ENCODE data around the gene MACROD2.

The MACROD2 gene

DNA sequence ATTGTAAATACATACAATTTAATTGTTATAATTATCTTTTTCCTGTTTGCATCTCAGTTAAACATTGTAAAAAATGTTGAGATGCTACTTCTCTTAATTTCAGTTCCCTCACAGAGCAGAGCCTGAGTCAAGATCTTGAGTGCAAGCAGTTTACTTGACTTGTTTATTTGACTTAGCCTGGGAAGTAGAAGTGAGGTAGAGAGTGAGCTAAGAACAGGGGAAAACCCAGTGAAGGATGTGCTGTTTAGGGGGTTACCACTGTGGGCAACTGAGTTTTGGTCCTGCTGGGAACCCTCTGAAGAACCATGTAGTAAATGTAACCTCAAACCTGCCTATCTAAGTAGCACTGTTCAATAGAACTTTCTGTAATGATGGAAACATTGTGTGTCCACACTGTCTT, 837.3 kb downstream of the MACROD2 start:
- H2AFZ ChIP-seq (ENCODE audit: low read depth, low read length): no peak overlapping the region
- no peaks in the 10 kb centered on the region for H3K36me3 ChIP-seq (ENCODE audit: insufficient read depth, low read length)
- H3K9me3 ChIP-seq (ENCODE audit: low read length): no peaks in the 10 kb centered on the region
- H3K4me1 ChIP-seq (ENCODE audit: insufficient read depth, low read length): no peaks in the 10 kb centered on the region
- H3K4me3 ChIP-seq (ENCODE audit: low read length): no peak overlapping the region
- no peaks in the 10 kb centered on the region for H3K27me3 ChIP-seq (ENCODE audit: insufficient read depth, low read length)

- H3K36me3 ChIP-seq (ENCODE audit: insufficient read depth, low read length): no peaks in the 10 kb centered on the region
- H3K4me1 ChIP-seq (ENCODE audit: insufficient read depth, low read length): no peaks in the 10 kb centered on the region
- H3K9me3 ChIP-seq (ENCODE audit: low read length): no peaks in the 10 kb centered on the region
- H2AFZ ChIP-seq (ENCODE audit: low read depth, low read length): no peak overlapping the region
- no peak overlapping the region for H3K4me3 ChIP-seq (ENCODE audit: low read length)
- no peaks in the 10 kb centered on the region for H3K27me3 ChIP-seq (ENCODE audit: insufficient read depth, low read length)
Observed at GRCh38 chr20:14838663-14839628, 843.6 kb downstream of the MACROD2 start.

GRCh38 chr20:14845199-14846160, 850.2 kb downstream of the MACROD2 start:
- Histone ChIP-seq H3K27me3 (ENCODE audit: insufficient read depth, low read length) (no peaks in the 10 kb centered on the region), H3K4me3 (ENCODE audit: low read length) (no peak overlapping the region), H3K36me3 (ENCODE audit: insufficient read depth, low read length) (no peaks in the 10 kb centered on the region), H3K9me3 (ENCODE audit: low read length) (no peaks in the 10 kb centered on the region), H3K4me1 (ENCODE audit: insufficient read depth, low read length) (peaks cover 13% of the 10 kb centered on the region), H2AFZ (ENCODE audit: low read depth, low read length) (no peak overlapping the region)

GRCh38 chr20:14848806-14849205, 853.5 kb downstream of the MACROD2 start:
- Histone ChIP-seq H3K4me1 (ENCODE audit: insufficient read depth, low read length) (peaks cover 13% of the 10 kb centered on the region), H2AFZ (ENCODE audit: low read depth, low read length) (no peak overlapping the region), H3K36me3 (ENCODE audit: insufficient read depth, low read length) (no peaks in the 10 kb centered on the region), H3K27me3 (ENCODE audit: insufficient read depth, low read length) (no peaks in the 10 kb centered on the region), H3K9me3 (ENCODE audit: low read length) (no peaks in the 10 kb centered on the region), H3K4me3 (ENCODE audit: low read length) (no peak overlapping the region)

- no peak overlapping the region for H2AFZ ChIP-seq (ENCODE audit: low read depth, low read length)
- no peak overlapping the region for H3K4me3 ChIP-seq (ENCODE audit: low read length)
- no peaks in the 10 kb centered on the region for H3K27me3 ChIP-seq (ENCODE audit: insufficient read depth, low read length)
- H3K9me3 ChIP-seq (ENCODE audit: low read length): no peaks in the 10 kb centered on the region
- H3K36me3 ChIP-seq (ENCODE audit: insufficient read depth, low read length): no peaks in the 10 kb centered on the region
- H3K4me1 ChIP-seq (ENCODE audit: insufficient read depth, low read length): peaks cover 4% of the 10 kb centered on the region
Observed at GRCh38 chr20:14853079-14853478, 857.8 kb downstream of the MACROD2 start.

- H3K4me1 ChIP-seq (ENCODE audit: insufficient read depth, low read length): peaks cover 4% of the 10 kb centered on the region
- no peaks in the 10 kb centered on the region for H3K9me3 ChIP-seq (ENCODE audit: low read length)
- H3K27me3 ChIP-seq (ENCODE audit: insufficient read depth, low read length): no peaks in the 10 kb centered on the region
- no peak overlapping the region for H2AFZ ChIP-seq (ENCODE audit: low read depth, low read length)
- no peaks in the 10 kb centered on the region for H3K36me3 ChIP-seq (ENCODE audit: insufficient read depth, low read length)
- H3K4me3 ChIP-seq (ENCODE audit: low read length): no peak overlapping the region
Observed at GRCh38 chr20:14855171-14855570, 859.9 kb downstream of the MACROD2 start.

DNA sequence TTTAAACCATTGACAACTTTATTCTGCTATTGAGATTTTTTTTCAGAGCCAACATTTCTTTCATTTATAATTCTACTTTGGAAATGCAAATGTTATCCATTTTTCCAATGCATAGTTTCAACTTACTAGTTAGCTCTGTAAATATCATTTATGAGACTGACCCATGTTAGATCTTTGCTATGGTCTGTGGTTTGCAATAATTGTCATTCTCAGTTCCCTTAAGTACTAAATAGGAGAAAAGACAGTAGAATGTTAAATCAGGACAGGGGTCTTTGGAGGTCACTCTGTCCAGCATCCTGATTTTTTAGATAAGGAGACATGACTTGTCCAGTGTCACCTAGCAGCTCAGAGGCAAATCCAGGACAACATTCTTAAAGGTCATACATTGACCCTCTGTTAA, 864.3 kb downstream of the MACROD2 start:
- no peak overlapping the region for H3K4me3 ChIP-seq (ENCODE audit: low read length)
- no peaks in the 10 kb centered on the region for H3K9me3 ChIP-seq (ENCODE audit: low read length)
- peaks cover 10% of the 10 kb centered on the region for H3K4me1 ChIP-seq (ENCODE audit: insufficient read depth, low read length)
- no peak overlapping the region for H2AFZ ChIP-seq (ENCODE audit: low read depth, low read length)
- H3K27me3 ChIP-seq (ENCODE audit: insufficient read depth, low read length): no peaks in the 10 kb centered on the region
- H3K36me3 ChIP-seq (ENCODE audit: insufficient read depth, low read length): no peaks in the 10 kb centered on the region

DNA sequence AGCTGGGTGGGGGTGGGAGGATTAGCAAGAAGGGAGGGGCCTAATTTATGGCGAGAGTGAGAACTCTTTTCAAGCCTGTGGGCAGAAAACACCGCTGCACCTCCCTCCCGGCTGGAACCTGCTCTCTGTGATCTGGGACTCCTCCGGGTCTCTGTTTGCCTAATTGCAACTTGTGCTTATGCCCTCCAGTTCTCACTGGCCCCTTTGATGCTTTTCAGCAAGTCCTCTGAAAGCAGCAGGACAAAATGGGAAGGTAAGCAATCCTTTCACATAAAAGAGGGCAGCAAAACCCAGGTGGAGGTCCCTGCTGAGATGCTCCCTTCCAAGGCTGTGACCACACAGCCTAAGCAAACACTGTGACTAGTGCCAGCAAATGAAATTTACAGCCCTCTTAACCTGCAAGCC, 865.1 kb downstream of the MACROD2 start:
- Histone ChIP-seq H3K36me3 (ENCODE audit: insufficient read depth, low read length) (no peaks in the 10 kb centered on the region), H3K27me3 (ENCODE audit: insufficient read depth, low read length) (no peaks in the 10 kb centered on the region), H3K4me3 (ENCODE audit: low read length) (peak overlapping the region; percentile 15), H3K4me1 (ENCODE audit: insufficient read depth, low read length) (peaks cover 10% of the 10 kb centered on the region), H3K9me3 (ENCODE audit: low read length) (no peaks in the 10 kb centered on the region), H2AFZ (ENCODE audit: low read depth, low read length) (peak overlapping the region; percentile 34)

- H3K27me3 ChIP-seq (ENCODE audit: insufficient read depth, low read length): no peaks in the 10 kb centered on the region
- H3K9me3 ChIP-seq (ENCODE audit: low read length): no peaks in the 10 kb centered on the region
- no peak overlapping the region for H3K4me3 ChIP-seq (ENCODE audit: low read length)
- no peaks in the 10 kb centered on the region for H3K36me3 ChIP-seq (ENCODE audit: insufficient read depth, low read length)
- peaks cover 10% of the 10 kb centered on the region for H3K4me1 ChIP-seq (ENCODE audit: insufficient read depth, low read length)
- H2AFZ ChIP-seq (ENCODE audit: low read depth, low read length): peak overlapping the region; percentile 34
Observed at GRCh38 chr20:14861028-14861699, 865.8 kb downstream of the MACROD2 start.

GRCh38 chr20:14865169-14865568, 869.9 kb downstream of the MACROD2 start:
- Histone ChIP-seq H2AFZ (ENCODE audit: low read depth, low read length) (no peak overlapping the region), H3K27me3 (ENCODE audit: insufficient read depth, low read length) (no peaks in the 10 kb centered on the region), H3K4me1 (ENCODE audit: insufficient read depth, low read length) (peaks cover 6% of the 10 kb centered on the region), H3K9me3 (ENCODE audit: low read length) (no peaks in the 10 kb centered on the region), H3K4me3 (ENCODE audit: low read length) (no peak overlapping the region), H3K36me3 (ENCODE audit: insufficient read depth, low read length) (no peaks in the 10 kb centered on the region)

DNA sequence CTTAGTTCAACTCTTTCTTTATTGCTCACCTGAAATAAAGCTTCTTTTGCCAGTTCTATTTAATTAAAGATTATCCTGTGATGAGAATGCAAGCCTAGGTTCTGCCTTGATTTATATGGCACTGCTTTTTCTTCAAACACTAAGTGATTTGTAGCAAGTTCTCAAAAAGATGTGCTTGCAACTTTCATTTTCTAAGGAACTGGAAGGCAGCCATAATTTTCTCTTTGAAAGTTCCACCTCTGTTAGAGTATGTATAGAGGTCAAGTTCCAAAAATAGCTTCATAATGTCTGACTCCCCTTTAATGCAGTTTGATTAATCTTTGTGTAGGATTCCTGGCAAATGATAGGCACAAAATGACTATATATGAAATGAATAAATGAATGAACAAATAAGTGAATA, 870.4 kb downstream of the MACROD2 start:
- no peaks in the 10 kb centered on the region for H3K27me3 ChIP-seq (ENCODE audit: insufficient read depth, low read length)
- no peak overlapping the region for H3K4me3 ChIP-seq (ENCODE audit: low read length)
- H3K4me1 ChIP-seq (ENCODE audit: insufficient read depth, low read length): peaks cover under 1% of the 10 kb centered on the region
- no peaks in the 10 kb centered on the region for H3K36me3 ChIP-seq (ENCODE audit: insufficient read depth, low read length)
- no peak overlapping the region for H2AFZ ChIP-seq (ENCODE audit: low read depth, low read length)
- H3K9me3 ChIP-seq (ENCODE audit: low read length): no peaks in the 10 kb centered on the region

- Histone ChIP-seq H3K9me3 (ENCODE audit: low read length) (no peaks in the 10 kb centered on the region), H3K27me3 (ENCODE audit: insufficient read depth, low read length) (no peaks in the 10 kb centered on the region), H3K4me3 (ENCODE audit: low read length) (no peak overlapping the region), H3K4me1 (ENCODE audit: insufficient read depth, low read length) (no peaks in the 10 kb centered on the region), H3K36me3 (ENCODE audit: insufficient read depth, low read length) (no peaks in the 10 kb centered on the region), H2AFZ (ENCODE audit: low read depth, low read length) (no peak overlapping the region)
Observed at GRCh38 chr20:14866841-14867514, 871.7 kb downstream of the MACROD2 start.
